Right lobe of liver (tissue), 4 donors: ENCODE measurements around the gene PGAP6.
"Not testable (repeated sequence)": the region's sequence is repeated elsewhere in the genome, so short reads cannot be mapped to it uniquely, and the experiment has no call there.

Experiments
- CTCF ChIP-seq, 4 donors: fragments of 200-600 bp in 3 of 4; fragments of 450-650 bp in 1 of 4; IDR thresholded peaks; one replicate each; pipeline versions ENCODE4 v1.5.1 to v1.8.0; 2016 to 2022; ENCODE audit warnings: antibody characterized with exemption in 4 of 4, mild to moderate bottlenecking in 2 of 4
- POLR2A ChIP-seq: fragments of 450-650 bp; IDR thresholded peaks from one replicate; pipeline ENCODE4 v1.6.1; 2017; ENCODE audit warnings: antibody characterized with exemption, mild to moderate bottlenecking
- donor health status: DM: no; HTN: no; CAD: no.
- donor health status: DM: no; HTN: no; CAD: no.
- donor health status: DM: no; HTN: yes; CAD: no.

GRCh38 chr16:341974-342336, 39.8 kb downstream of the PGAP6 start:
- not testable (repeated sequence) for TF ChIP-seq CTCF (IDR thresholded peaks at IDR 0.05); POLR2A
